K562 (cell line): Measurements from ENCODE around the gene SLC66A2.

Source experiments
- CHD4 ChIP-seq: fragments of 200-600 bp; sonication (generic); IDR thresholded peaks from 3 replicates; pipeline ENCODE4 v1.6.1; 2012; ENCODE audit warnings: low read depth, mild to moderate bottlenecking, mixed read lengths, low read length, inconsistent platforms; ENCODE audit not compliant: insufficient read depth, insufficient replicate concordance, poor library complexity, severe bottlenecking
- CTCF ChIP-seq, 3 experiments: IDR thresholded peaks in 2 of 3; conservative IDR thresholded peaks in 1 of 3; 2 replicates each; pipeline ENCODE4 v1.5.1; 2011 to 2012; ENCODE audit warnings: low read length in 3 of 3, mild to moderate bottlenecking in 3 of 3, control low read depth in 2 of 3, improper control_type of control experiment in 1 of 3, inconsistent platforms in 1 of 3, low read depth in 1 of 3, mixed read lengths in 1 of 3, moderate library complexity in 1 of 3; ENCODE audit not compliant: insufficient read depth in 2 of 3
- ELF2 ChIP-seq: fragments of 250-450 bp; sonication (Bioruptor Pico); IDR thresholded peaks from 2 replicates; pipeline ENCODE4 v1.5.0; 2021; ENCODE audit warnings: mild to moderate bottlenecking
- ELK1 ChIP-seq: sonication (generic); formaldehyde crosslinking; IDR thresholded peaks from 2 replicates; pipeline ENCODE4 v1.8.1; 2022; ENCODE audit warnings: missing genetic modification reagents
- MTA3 ChIP-seq: fragments of 450-650 bp; formaldehyde crosslinking; IDR thresholded peaks from 2 replicates; pipeline ENCODE4 v1.6.1; 2017; ENCODE audit warnings: mild to moderate bottlenecking, borderline replicate concordance
- PCBP1 ChIP-seq: fragments of 200-400 bp; formaldehyde crosslinking; IDR thresholded peaks from 2 replicates; pipeline ENCODE4 v1.6.1; 2018; ENCODE audit warnings: mild to moderate bottlenecking, low read depth, low read length; ENCODE audit not compliant: poor library complexity, severe bottlenecking
- PHF8 ChIP-seq: fragments of 200-600 bp; sonication (generic); IDR thresholded peaks from 2 replicates; pipeline ENCODE4 v1.6.1; 2012; ENCODE audit warnings: mixed run types, mild to moderate bottlenecking, inconsistent platforms, low read length, moderate library complexity, borderline replicate concordance
- POLR2AphosphoS5 ChIP-seq: IDR thresholded peaks from 2 replicates; pipeline ENCODE4 v1.6.1; 2011; ENCODE audit warnings: mild to moderate bottlenecking, low read depth, low read length, moderate library complexity; ENCODE audit not compliant: control insufficient read depth, insufficient read depth
- TEAD4 ChIP-seq, 2 experiments: sonication (generic) in 1 of 2; formaldehyde crosslinking in 1 of 2; IDR thresholded peaks; 2 replicates each; pipeline versions ENCODE4 v1.6.1 to v1.8.0; 2012 to 2022; ENCODE audit warnings: borderline replicate concordance in 1 of 2, inconsistent platforms in 1 of 2, low read length in 1 of 2, mild to moderate bottlenecking in 1 of 2, missing genetic modification reagents in 1 of 2
- ZBTB11 ChIP-seq, 3 experiments: fragments of 200-800 bp in 1 of 3; fragments of 250-450 bp in 1 of 3; fragments of 450-650 bp in 1 of 3; sonication (Bioruptor Pico) in 1 of 3; sonication (Bioruptor generic) in 1 of 3; formaldehyde crosslinking in 1 of 3; IDR thresholded peaks; 2 replicates each; pipeline versions ENCODE4 v1.6.1 to v1.8.0; 2016 to 2022; ENCODE audit warnings: mild to moderate bottlenecking in 2 of 3, missing genetic modification characterization in 2 of 3, missing compliant biosample characterization in 1 of 3, moderate library complexity in 1 of 3

- TF ChIP-seq CHD4 = no peak
- no peak for TF ChIP-seq PHF8
- no peak for TF ChIP-seq ZBTB11 (CRISPR knock-in tag; IDR thresholded peaks at IDR 0.05)
- no peak for TF ChIP-seq ELK1 (CRISPR knock-in tag)
- TF ChIP-seq POLR2AphosphoS5 = no peak
- no peak for TF ChIP-seq TEAD4 (IDR thresholded peaks at IDR 0.05; ENCODE audit: low read length)
- no peak for TF ChIP-seq TEAD4 (CRISPR knock-in tag; IDR thresholded peaks at IDR 0.05; ENCODE audit: borderline replicate concordance)
- TF ChIP-seq CTCF (IDR thresholded peaks at IDR 0.05 in 2 of 3, conservative IDR thresholded peaks at IDR 0.05 in 1 of 3; ENCODE audit: insufficient read depth in 2 of 3, low read depth in 1 of 3, low read length in 3 of 3) = no peak
- TF ChIP-seq PCBP1 = no peak
- no peak for TF ChIP-seq MTA3
- TF ChIP-seq ELF2 (CRISPR knock-in tag) = no peak
These were observed 725 bp downstream of the SLC66A2 start for GRCh38 chr18:79950515-79951341.
